ENCODE data around the gene ZNF615.
"Not testable (repeated sequence)": the region's sequence is repeated elsewhere in the genome, so short reads cannot be mapped to it uniquely, and the experiment has no call there.

ZNF615 gene

GRCh38 chr19:51980116-51980736, 27.8 kb downstream of the ZNF615 start:
- DNase-seq: no peak

GRCh38 chr19:51978882-51979281, 29.1 kb downstream of the ZNF615 start:
- DNase-seq: no peak

GRCh38 chr19:51977346-51977745, 30.7 kb downstream of the ZNF615 start:
- DNase-seq: no peak

- no peak for DNase-seq
These were observed 31.2 kb downstream of the ZNF615 start for GRCh38 chr19:51976852-51977251.

GRCh38 chr19:51975787-51976186, 32.2 kb downstream of the ZNF615 start:
- DNase-seq: not testable (repeated sequence)

- peak in 1 of 6 experiments; percentile 25 for DNase-seq
These were observed 36.4 kb downstream of the ZNF615 start for GRCh38 chr19:51971624-51972023.

- DNase-seq: no peak
These were observed 37.3 kb downstream of the ZNF615 start for GRCh38 chr19:51970718-51971117.

GRCh38 chr19:51965583-51965982, 42.4 kb downstream of the ZNF615 start:
- DNase-seq: no peak

GRCh38 chr19:51960621-51961233, 47.3 kb downstream of the ZNF615 start:
- not testable (repeated sequence) for DNase-seq

- DNase-seq: no peak
These were observed 48.2 kb downstream of the ZNF615 start for GRCh38 chr19:51959791-51960190.

GRCh38 chr19:51957846-51958245, 50.2 kb downstream of the ZNF615 start:
- DNase-seq: not testable (repeated sequence)

GRCh38 chr19:51948975-51949374, 59.0 kb downstream of the ZNF615 start:
- no peak for DNase-seq

GRCh38 chr19:51946602-51947001, 61.4 kb downstream of the ZNF615 start:
- no peak for DNase-seq

GRCh38 chr19:51944798-51945552, 63.0 kb downstream of the ZNF615 start:
- no peak for DNase-seq

All from stimulated activated naive CD4-positive, alpha-beta T cell (primary cell).